ENCODE measurements around the gene CTNNA3.

CTNNA3 gene

GRCh38 chr10:66862687-66863258 lies 833.2 kb downstream of the CTNNA3 start:
- no peak for DNase-seq (ENCODE audit: low read depth)

GRCh38 chr10:66860376-66860945 lies 835.5 kb downstream of the CTNNA3 start:
- no peak for DNase-seq (ENCODE audit: low read depth)

GRCh38 chr10:66852811-66853210 lies 843.2 kb downstream of the CTNNA3 start:
- DNase-seq (ENCODE audit: low read depth), result no peak

- DNase-seq (ENCODE audit: low read depth), result no peak
These were observed 847.1 kb downstream of the CTNNA3 start for GRCh38 chr10:66848856-66849255.

- DNase-seq (ENCODE audit: low read depth), result no peak
These were observed 851.6 kb downstream of the CTNNA3 start for GRCh38 chr10:66844176-66844942.

GRCh38 chr10:66843396-66843795 lies 852.6 kb downstream of the CTNNA3 start:
- no peak for DNase-seq (ENCODE audit: low read depth)

GRCh38 chr10:66842867-66843266 lies 853.1 kb downstream of the CTNNA3 start:
- no peak for DNase-seq (ENCODE audit: low read depth)

- no peak for DNase-seq (ENCODE audit: low read depth)
These were observed 853.6 kb downstream of the CTNNA3 start for GRCh38 chr10:66842371-66842770.

GRCh38 chr10:66838656-66839055 lies 857.3 kb downstream of the CTNNA3 start:
- peak; percentile 25 for DNase-seq (ENCODE audit: low read depth)

- DNase-seq (ENCODE audit: low read depth), result peak; percentile 96
These were observed 858.0 kb downstream of the CTNNA3 start for GRCh38 chr10:66837990-66838389.

- DNase-seq (ENCODE audit: low read depth), result peak; percentile 49
These were observed 858.7 kb downstream of the CTNNA3 start for GRCh38 chr10:66837335-66837734.

- no peak for DNase-seq (ENCODE audit: low read depth)
These were observed 859.2 kb downstream of the CTNNA3 start for GRCh38 chr10:66836771-66837170.

- DNase-seq (ENCODE audit: low read depth), result peak; percentile 82
These were observed 859.9 kb downstream of the CTNNA3 start for GRCh38 chr10:66836057-66836456.

GRCh38 chr10:66835400-66835799 lies 860.6 kb downstream of the CTNNA3 start:
- no peak for DNase-seq (ENCODE audit: low read depth)

- no peak for DNase-seq (ENCODE audit: low read depth)
These were observed 861.2 kb downstream of the CTNNA3 start for GRCh38 chr10:66834802-66835201.

GRCh38 chr10:66833861-66834260 lies 862.1 kb downstream of the CTNNA3 start:
- no peak for DNase-seq (ENCODE audit: low read depth)

GRCh38 chr10:66832781-66833422 lies 863.1 kb downstream of the CTNNA3 start:
- no peak for DNase-seq (ENCODE audit: low read depth)

- DNase-seq (ENCODE audit: low read depth), result no peak
These were observed 867.0 kb downstream of the CTNNA3 start for GRCh38 chr10:66828957-66829356.

- peak; percentile 75 for DNase-seq (ENCODE audit: low read depth)
These were observed 868.6 kb downstream of the CTNNA3 start for GRCh38 chr10:66827353-66827752.

- DNase-seq (ENCODE audit: low read depth), result no peak
These were observed 872.7 kb downstream of the CTNNA3 start for GRCh38 chr10:66823301-66823700.

- DNase-seq (ENCODE audit: low read depth), result no peak
These were observed 873.2 kb downstream of the CTNNA3 start for GRCh38 chr10:66822801-66823200.

GRCh38 chr10:66819691-66820090 lies 876.3 kb downstream of the CTNNA3 start:
- DNase-seq (ENCODE audit: low read depth), result no peak

- no peak for DNase-seq (ENCODE audit: low read depth)
These were observed 882.9 kb downstream of the CTNNA3 start for GRCh38 chr10:66813122-66813521.

All from amniotic epithelial cell (primary cell).